Medulla oblongata (tissue), 1 donor: ENCODE measurements around the gene SF3A1.
"Not testable (repeated sequence)": the region's sequence is repeated elsewhere in the genome, so short reads cannot be mapped to it uniquely, and the experiment has no call there.

Experiments used
- DNase-seq: peaks from one replicate; pipeline ENCODE4 v3.0.0-alpha.2; 2015; ENCODE audit errors: extremely low spot score

SF3A1 gene

GRCh38 chr22:30348404-30348803 lies 8.3 kb downstream of the SF3A1 start:
- no peak for DNase-seq

GRCh38 chr22:30347255-30347892 lies 9.3 kb downstream of the SF3A1 start:
- no peak for DNase-seq

- DNase-seq, result no peak
Measured at GRCh38 chr22:30344447-30345200, 12.1 kb downstream of the SF3A1 start.

GRCh38 chr22:30340911-30341685 lies 15.6 kb downstream of the SF3A1 start:
- peak; percentile 91 for DNase-seq

- DNase-seq, result no peak
Measured at GRCh38 chr22:30338802-30339201, 17.9 kb downstream of the SF3A1 start.

- not testable (repeated sequence) for DNase-seq
Measured at GRCh38 chr22:30338341-30338740, 18.4 kb downstream of the SF3A1 start.

GRCh38 chr22:30337461-30337778 lies 19.3 kb downstream of the SF3A1 start:
- no peak for DNase-seq

GRCh38 chr22:30336752-30337460 lies 19.8 kb downstream of the SF3A1 start:
- DNase-seq, result peak; percentile 68

GRCh38 chr22:30335236-30335635 lies 21.5 kb downstream of the SF3A1 start:
- no peak for DNase-seq

GRCh38 chr22:30334646-30335045 lies 22.0 kb downstream of the SF3A1 start:
- no peak for DNase-seq

GRCh38 chr22:30333707-30334087 lies 23.0 kb downstream of the SF3A1 start:
- no peak for DNase-seq

- DNase-seq, result no peak
Measured at GRCh38 chr22:30332994-30333706, 23.5 kb downstream of the SF3A1 start.

GRCh38 chr22:30332551-30332950 lies 24.1 kb downstream of the SF3A1 start:
- peak; percentile 67 for DNase-seq

- no peak for DNase-seq
Measured at GRCh38 chr22:30328466-30329049, 28.1 kb downstream of the SF3A1 start.

GRCh38 chr22:30327864-30328345 lies 28.8 kb downstream of the SF3A1 start:
- no peak for DNase-seq

- DNase-seq, result peak; percentile 89
Measured at GRCh38 chr22:30326706-30327362, 29.9 kb downstream of the SF3A1 start, which contains the start of gene TBC1D10A. TSS of gene TBC1D10A (minus strand) at chr22:30326941. CDS start at chr22:30326881, 60 bp downstream.

GRCh38 chr22:30326255-30326705 lies 30.4 kb downstream of the SF3A1 start:
- DNase-seq, result no peak

- no peak for DNase-seq
Measured at GRCh38 chr22:30325724-30326254, 30.9 kb downstream of the SF3A1 start.

- DNase-seq, result no peak
Measured at GRCh38 chr22:30325065-30325720, 31.5 kb downstream of the SF3A1 start.
